Left lung (tissue), 10 donors: Measurements from ENCODE around the gene COPS6. TPM values are rescaled to one million over a fixed set of nuclear protein-coding genes. Genes with fewer than 3 reads are reported as not detected.

Experiments used
- ATAC-seq: fragments of 200-7000 bp; cut with Tn5 transposase; one replicate; pipeline ENCODE4 v1.9.1; 2020; ENCODE audit warnings: moderate library complexity
- DNase-seq, 4 donors: peaks; one replicate each; pipeline ENCODE4 v3.0.0-alpha.2; 2013 to 2020
- H3K27ac ChIP-seq, 2 donors: fragments of 200-600 bp; sonication (generic) in 1 of 2; one replicate each; pipeline versions ENCODE4 v1.5.0 to v1.8.0; 2020 to 2021
- H3K27me3 ChIP-seq, 2 donors: fragments of 200-600 bp; sonication (generic) in 1 of 2; one replicate each; pipeline versions ENCODE4 v1.5.0 to v1.8.0; 2020 to 2021
- H3K36me3 ChIP-seq, 2 donors: fragments of 200-600 bp; sonication (generic) in 1 of 2; one replicate each; pipeline versions ENCODE4 v1.5.0 to v1.8.0; 2020 to 2021
- H3K4me1 ChIP-seq, 2 donors: fragments of 200-600 bp; one replicate each; pipeline ENCODE4 v1.8.0; 2021
- H3K4me3 ChIP-seq, 2 donors: fragments of 200-600 bp; sonication (generic) in 1 of 2; one replicate each; pipeline versions ENCODE4 v1.5.0 to v1.8.0; 2020 to 2021; ENCODE audit warnings: mild to moderate bottlenecking in 1 of 2
- H3K9me3 ChIP-seq, 2 donors: fragments of 200-600 bp; sonication (generic) in 1 of 2; one replicate each; pipeline versions ENCODE4 v1.5.0 to v1.8.0; 2020 to 2021
- CTCF ChIP-seq, 2 donors: fragments of 200-600 bp; sonication (generic) in 1 of 2; IDR thresholded peaks; one replicate each; pipeline versions ENCODE4 v1.5.0 to v1.8.0; 2021; ENCODE audit warnings: antibody characterized with exemption in 2 of 2
- intact Hi-C, 2 donors: fragments of 100-400 bp; cut with DNase I; formaldehyde crosslinking; loops; one replicate each; pipeline versions ENCODE4 v1.11.2 to v1.14.2; 2022
- polyA plus RNA-seq, 6 donors: library from polyadenylated mRNA; unstranded; fragments of 120-200 nt; gene quantifications; one replicate each; pipeline ENCODE4 v1.2.1, GENCODE V29; 2013; ENCODE audit not compliant: insufficient read length in 6 of 6
- total RNA-seq, 2 donors: library from RNA; stranded (reverse); fragmentation: NEBNext Ultra II Directional; extraction: Animal tissue kit (Norgen Biotek cat#: 25700); gene quantifications; one replicate each; pipeline ENCODE4 v1.2.1, GENCODE V29; 2021
- donor health status: DM: no; HTN: yes; CAD: no.
- donor health status: DM: no; HTN: no; CAD: no.

Gene COPS6
- total and polyA plus RNA-seq, 8 donors = 74.2 to 139 (median 114) TPM

- ATAC-seq = no peak
Observed at GRCh38 chr7:100106633-100107032, 17.9 kb downstream of the COPS6 start.

GRCh38 chr7:100107125-100107737 lies 18.5 kb downstream of the COPS6 start:
- no peaks in the 10 kb centered on the region for H3K9me3 ChIP-seq
- no peak overlapping the region for H3K27ac ChIP-seq
- intact Hi-C loops = no loop called here
- peaks cover 0 to 92% of the 10 kb centered on the region in 2 donors for H3K36me3 ChIP-seq
- no peak for TF ChIP-seq CTCF (IDR thresholded peaks at IDR 0.05)
- H3K4me3 ChIP-seq = no peak overlapping the region
- ATAC-seq (no peak), DNase-seq (peak in 1 of 4 donors; percentile 69)
- H3K27me3 ChIP-seq = no peaks in the 10 kb centered on the region
- H3K4me1 ChIP-seq = peaks cover 4% of the 10 kb centered on the region in 2 donors

More at GRCh38 chr7:100106633-100107032, 17.9 kb downstream of the COPS6 start:
- DNase-seq = no peak
- no peak for TF ChIP-seq CTCF (IDR thresholded peaks at IDR 0.05)
- intact Hi-C loops = no loop called here
- peaks cover 0 to 86% of the 10 kb centered on the region in 2 donors for H3K36me3 ChIP-seq
- no peaks in the 10 kb centered on the region for H3K27me3 ChIP-seq
- peaks cover 4 to 8% of the 10 kb centered on the region in 2 donors for H3K4me1 ChIP-seq
- H3K4me3 ChIP-seq = no peak overlapping the region
- H3K27ac ChIP-seq = no peak overlapping the region
- H3K9me3 ChIP-seq = no peaks in the 10 kb centered on the region

- H3K4me3 ChIP-seq = no peak overlapping the region
- DNase-seq (peak in 1 of 4 donors; percentile 63), ATAC-seq (no peak)
- H3K36me3 ChIP-seq = peaks cover 0 to 99% of the 10 kb centered on the region in 2 donors
- intact Hi-C loops = no loop called here
- no peak overlapping the region for H3K27ac ChIP-seq
- H3K9me3 ChIP-seq = no peaks in the 10 kb centered on the region
- no peaks in the 10 kb centered on the region for H3K4me1 ChIP-seq
- TF ChIP-seq CTCF (IDR thresholded peaks at IDR 0.05) = no peak
- no peaks in the 10 kb centered on the region for H3K27me3 ChIP-seq
Observed at GRCh38 chr7:100107890-100108289, 19.1 kb downstream of the COPS6 start.

GRCh38 chr7:100109521-100110163 lies 20.9 kb downstream of the COPS6 start:
- no peaks in the 10 kb centered on the region for H3K27me3 ChIP-seq
- DNase-seq = peak in 1 of 4 donors; percentile 47
- peaks cover 0 to 97% of the 10 kb centered on the region in 2 donors for H3K36me3 ChIP-seq
- TF ChIP-seq CTCF (IDR thresholded peaks at IDR 0.05) = no peak
- intact Hi-C loops = no loop called here
- no peaks in the 10 kb centered on the region for H3K9me3 ChIP-seq
- no peak overlapping the region for H3K4me3 ChIP-seq
- H3K27ac ChIP-seq = no peak overlapping the region
- ATAC-seq = no peak
- H3K4me1 ChIP-seq = no peaks in the 10 kb centered on the region

GRCh38 chr7:100111156-100111555 lies 22.4 kb downstream of the COPS6 start:
- peaks cover 0 to 81% of the 10 kb centered on the region in 2 donors for H3K36me3 ChIP-seq
- TF ChIP-seq CTCF (IDR thresholded peaks at IDR 0.05) = no peak
- intact Hi-C loops = no loop called here
- H3K27ac ChIP-seq = no peak overlapping the region
- H3K9me3 ChIP-seq = no peaks in the 10 kb centered on the region
- DNase-seq (peak in 1 of 4 donors; percentile 37), ATAC-seq (no peak)
- H3K27me3 ChIP-seq = no peaks in the 10 kb centered on the region
- no peaks in the 10 kb centered on the region for H3K4me1 ChIP-seq
- H3K4me3 ChIP-seq = no peak overlapping the region
